CD4-positive, alpha-beta T cell (primary cell): Measurements from ENCODE around the gene WDR37. TPM values are rescaled to one million over a fixed set of nuclear protein-coding genes. Genes with fewer than 3 reads are reported as not detected.

Experiments used
- ATAC-seq: fragments of 200-7000 bp; cut with Tn5 transposase; one replicate; pipeline ENCODE4 v1.10.0; 2022; ENCODE audit warnings: mild to moderate bottlenecking; ENCODE audit not compliant: poor library complexity
- CTCF ChIA-PET: fragments of 350-600 bp; sonication (Branson Sonifier 250); formaldehyde crosslinking; loops from one replicate; lab custom pipeline; 2021; ENCODE audit warnings: antibody characterized with exemption, inconsistent platforms; lab: Charles Lee
- POLR2A ChIA-PET: fragments of 350-600 bp; sonication (Branson Sonifier 250); formaldehyde crosslinking; loops from one replicate; lab custom pipeline; 2021; ENCODE audit warnings: antibody characterized with exemption, inconsistent platforms; lab: Charles Lee
- DNase-seq, 14 experiments: peaks; one replicate each; pipeline ENCODE4 v3.0.0-alpha.2; 2013 to 2020; ENCODE audit warnings: mixed read lengths in 2 of 14
- H3K27ac ChIP-seq, 2 donors: one replicate each; pipeline versions ENCODE4 v1.5.1 to v1.7.0; 2013; ENCODE audit warnings: low read length in 2 of 2, low read depth in 1 of 2, mild to moderate bottlenecking in 1 of 2
- H3K27me3 ChIP-seq, 2 experiments: 1 replicate in 1 of 2; 2 replicates in 1 of 2; pipeline versions ENCODE4 v1.6.1 to v1.7.0; 2013; ENCODE audit warnings: low read length in 2 of 2, control low read depth in 1 of 2, mild to moderate bottlenecking in 1 of 2, moderate library complexity in 1 of 2; ENCODE audit not compliant: insufficient read depth in 2 of 2, control insufficient read depth in 1 of 2
- H3K36me3 ChIP-seq: one replicate; pipeline ENCODE4 v1.6.1; 2013; ENCODE audit warnings: low read length, control low read depth; ENCODE audit not compliant: insufficient read depth
- H3K4me1 ChIP-seq: one replicate; pipeline ENCODE4 v1.6.1; 2013; ENCODE audit warnings: low read length, control low read depth; ENCODE audit not compliant: insufficient read depth
- H3K4me3 ChIP-seq: one replicate; pipeline ENCODE4 v1.5.1; 2013; ENCODE audit warnings: mild to moderate bottlenecking, low read length, moderate library complexity
- H3K9me3 ChIP-seq, 2 experiments: 1 replicate in 1 of 2; 2 replicates in 1 of 2; pipeline versions ENCODE4 v1.6.1 to v1.7.0; 2013; ENCODE audit warnings: low read length in 2 of 2, mild to moderate bottlenecking in 2 of 2, control low read depth in 1 of 2, moderate library complexity in 1 of 2; ENCODE audit not compliant: control insufficient read depth in 1 of 2, insufficient read depth in 1 of 2
- H3K27ac Mint-ChIP-seq: one replicate; pipeline ENCODE4 v1.8.0; 2020; ENCODE audit warnings: mixed read lengths
- H3K27me3 Mint-ChIP-seq: one replicate; pipeline ENCODE4 v1.8.0; 2021; ENCODE audit warnings: mixed read lengths
- H3K36me3 Mint-ChIP-seq: one replicate; pipeline ENCODE4 v1.8.0; 2021; ENCODE audit warnings: low read depth, mixed read lengths
- H3K4me1 Mint-ChIP-seq: one replicate; pipeline ENCODE4 v1.8.0; 2021; ENCODE audit warnings: low read depth, mixed read lengths
- H3K4me3 Mint-ChIP-seq: one replicate; pipeline ENCODE4 v1.8.0; 2020; ENCODE audit warnings: mild to moderate bottlenecking, mixed read lengths
- H3K9me3 Mint-ChIP-seq: one replicate; pipeline ENCODE4 v1.8.0; 2020; ENCODE audit warnings: mixed read lengths
- CTCF ChIP-seq: fragments of 200-600 bp; IDR thresholded peaks from one replicate; pipeline ENCODE4 v1.8.0; 2022; ENCODE audit warnings: antibody characterized with exemption, mild to moderate bottlenecking
- intact Hi-C, 2 experiments: fragments of 100-400 bp; cut with DNase I in 1 of 2; cut with micrococcal nuclease in 1 of 2; formaldehyde crosslinking; loops; one replicate each; pipeline versions ENCODE4 v1.15.1 to v1.9.0; 2023 to 2025; cut with DNase I, micrococcal nuclease
- total RNA-seq, 174 experiments: library from RNA in 2 of 174; stranded (reverse) in 2 of 174; gene quantifications; one replicate each; pipeline ENCODE4 v1.2.3 and lab custom pipeline; 2021 to 2026

WDR37 gene
- total RNA-seq, 2 experiments from 2014 or later, result 17.0 to 17.7 TPM

DNA sequence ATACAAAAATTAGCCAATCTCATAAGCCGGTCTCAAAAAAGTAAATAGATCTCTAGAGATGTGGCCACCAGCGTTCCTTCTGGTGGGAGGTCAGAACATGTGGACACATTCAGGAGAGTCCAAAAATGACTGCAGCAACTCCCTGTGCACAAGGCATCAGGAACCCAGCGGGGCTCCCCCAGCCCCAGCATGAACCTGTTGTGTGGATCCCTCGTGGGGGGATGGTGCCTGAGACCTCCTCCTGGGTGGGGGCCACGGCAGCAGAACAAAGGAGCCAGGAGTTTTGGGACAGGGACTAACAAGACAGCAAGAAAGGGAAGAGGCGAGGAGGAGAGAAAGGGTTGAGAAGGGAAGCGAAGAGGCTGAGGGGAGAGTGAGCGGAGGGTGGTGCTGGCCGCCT lies 121.8 kb downstream of the WDR37 start:
- Histone ChIP-seq H3K36me3 (no peaks in the 10 kb centered on the region), H3K4me3 (no peak overlapping the region), H3K27me3 (no peaks in the 10 kb centered on the region), H3K27ac (no peak overlapping the region), H3K9me3 (no peaks in the 10 kb centered on the region), H3K4me1 (no peaks in the 10 kb centered on the region)
- H3K36me3 Mint-ChIP-seq, result no peaks in the 10 kb centered on the region
- DNase-seq, result no peak
- ATAC-seq, result no peak
- H3K27ac Mint-ChIP-seq, result no peak overlapping the region
- H3K4me1 Mint-ChIP-seq, result no peaks in the 10 kb centered on the region
- ChIA-PET POLR2A (no interaction called here), CTCF (no interaction called here)
- intact Hi-C loops, result no loop called here
- no peak overlapping the region for H3K4me3 Mint-ChIP-seq
- H3K27me3 Mint-ChIP-seq, result peaks cover 4% of the 10 kb centered on the region
- no peaks in the 10 kb centered on the region for H3K9me3 Mint-ChIP-seq
- TF ChIP-seq CTCF, result no peak

GRCh38 chr10:1178506-1178905 lies 122.3 kb downstream of the WDR37 start:
- Mint-ChIP-seq H3K27ac (no peak overlapping the region), H3K36me3 (no peaks in the 10 kb centered on the region), H3K9me3 (no peaks in the 10 kb centered on the region), H3K4me3 (no peak overlapping the region), H3K27me3 (peaks cover 6% of the 10 kb centered on the region), H3K4me1 (no peaks in the 10 kb centered on the region)
- Histone ChIP-seq H3K4me1 (no peaks in the 10 kb centered on the region), H3K27me3 (no peaks in the 10 kb centered on the region), H3K27ac (no peak overlapping the region), H3K9me3 (no peaks in the 10 kb centered on the region), H3K4me3 (no peak overlapping the region), H3K36me3 (no peaks in the 10 kb centered on the region)
- intact Hi-C loops, result no loop called here
- ChIA-PET CTCF (no interaction called here), POLR2A (no interaction called here)
- TF ChIP-seq CTCF, result no peak
- no peak for DNase-seq
- no peak for ATAC-seq

DNA sequence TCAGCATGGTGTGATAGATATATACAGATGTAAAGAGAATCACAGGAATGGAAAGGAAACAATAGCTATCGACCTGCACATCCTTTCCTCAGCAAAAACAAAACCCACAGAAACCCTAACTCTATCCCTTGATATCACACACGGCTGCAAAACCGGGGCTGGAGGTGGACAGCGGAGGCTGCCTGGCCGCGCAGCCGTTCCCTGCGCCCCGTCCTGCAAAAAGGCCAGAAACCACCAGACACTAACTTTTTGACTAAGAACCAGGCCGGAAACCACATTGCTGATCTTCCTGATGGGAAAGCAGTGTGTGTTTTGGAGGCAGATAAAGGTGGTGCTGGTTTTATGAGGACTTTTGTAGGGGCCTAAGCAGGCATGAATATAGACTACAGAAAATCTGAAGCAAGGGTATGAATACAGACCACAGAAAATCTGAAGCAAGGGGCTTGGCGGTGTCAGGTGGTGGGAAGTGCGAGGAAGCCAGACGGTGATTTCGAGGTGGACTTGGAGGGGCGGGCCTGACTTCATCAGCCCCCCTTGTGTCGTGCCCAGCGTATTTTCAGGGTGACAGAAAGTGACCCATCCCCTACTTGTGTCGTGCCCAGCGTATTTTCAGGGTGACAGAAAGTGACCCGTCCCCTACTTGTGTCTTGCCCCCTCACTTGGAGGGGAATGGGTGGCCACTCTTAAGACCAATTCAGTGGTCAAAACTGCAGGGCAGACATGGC lies 123.3 kb downstream of the WDR37 start:
- Mint-ChIP-seq H3K9me3 (no peaks in the 10 kb centered on the region), H3K27ac (no peak overlapping the region), H3K36me3 (no peaks in the 10 kb centered on the region), H3K4me1 (no peaks in the 10 kb centered on the region), H3K27me3 (peaks cover 8% of the 10 kb centered on the region), H3K4me3 (no peak overlapping the region)
- no peak for TF ChIP-seq CTCF
- intact Hi-C loops, result loop anchor here in 1 of 2 experiments (1.0 kb wide), 1 partner anchor 11 kb away; no protein-coding TSS in a partner anchor
- Histone ChIP-seq H3K4me1 (no peaks in the 10 kb centered on the region), H3K27me3 (no peaks in the 10 kb centered on the region), H3K9me3 (no peaks in the 10 kb centered on the region), H3K27ac (no peak overlapping the region), H3K36me3 (no peaks in the 10 kb centered on the region), H3K4me3 (no peak overlapping the region)
- DNase-seq (no peak), ATAC-seq (no peak)
- ChIA-PET POLR2A (no interaction called here), CTCF (no interaction called here)
